Keratinocyte (primary cell): Measurements from ENCODE around the gene CTPS2. TPM values are rescaled to one million over a fixed set of nuclear protein-coding genes. Genes with fewer than 3 reads are reported as not detected.

Source experiments
- DNase-seq: peaks from one replicate; pipeline ENCODE4 v3.0.0-alpha.2; 2011; ENCODE audit warnings: low read depth, missing footprints, low spot score
- FAIRE-seq: peaks from 2 replicates; lab custom pipeline; 2011; peaks lifted over from hg19 to GRCh38; lab: Jason Lieb, UNC
- H2AFZ ChIP-seq: 2 replicates; pipeline ENCODE4 v1.6.0; 2012; ENCODE audit warnings: low read length, control low read depth, inconsistent platforms; ENCODE audit not compliant: control insufficient read depth
- H3K27ac ChIP-seq: 2 replicates; pipeline ENCODE4 v1.5.1; 2011; ENCODE audit warnings: low read length; ENCODE audit not compliant: control insufficient read depth, insufficient read depth
- H3K27me3 ChIP-seq: 3 replicates; pipeline ENCODE4 v1.6.0; 2011; ENCODE audit warnings: low read length; ENCODE audit not compliant: control insufficient read depth, insufficient read depth; ENCODE audit errors: extremely low read depth
- H3K36me3 ChIP-seq, 2 experiments: 2 replicates in 1 of 2; 3 replicates in 1 of 2; pipeline ENCODE4 v1.5.1; 2011; ENCODE audit warnings: low read length in 2 of 2, mild to moderate bottlenecking in 1 of 2; ENCODE audit not compliant: control insufficient read depth in 2 of 2, insufficient read depth in 2 of 2; ENCODE audit errors: extremely low read depth in 1 of 2
- H3K4me1 ChIP-seq: 3 replicates; pipeline ENCODE4 v1.5.1; 2011; ENCODE audit warnings: low read length; ENCODE audit not compliant: control insufficient read depth, insufficient read depth; ENCODE audit errors: extremely low read depth
- H3K4me2 ChIP-seq: 3 replicates; pipeline ENCODE4 v1.6.0; 2011; ENCODE audit warnings: low read depth, low read length; ENCODE audit not compliant: control insufficient read depth, insufficient read depth; ENCODE audit errors: extremely low read depth
- H3K4me3 ChIP-seq, 3 experiments: fragments of 200-600 bp in 1 of 3; sonication (generic) in 1 of 3; 2 replicates in 2 of 3; 3 replicates in 1 of 3; pipeline ENCODE4 v1.5.1; 2011 to 2016; ENCODE audit warnings: low read length in 3 of 3, mild to moderate bottlenecking in 3 of 3, control low read depth in 2 of 3, inconsistent platforms in 1 of 3, low read depth in 1 of 3, mixed read lengths in 1 of 3, mixed run types in 1 of 3, moderate library complexity in 1 of 3; ENCODE audit not compliant: control insufficient read depth in 2 of 3, insufficient read depth in 2 of 3; ENCODE audit errors: extremely low read depth in 1 of 3
- H3K79me2 ChIP-seq: 2 replicates; pipeline ENCODE4 v1.6.0; 2012; ENCODE audit warnings: low read length; ENCODE audit not compliant: control insufficient read depth, insufficient read depth
- H3K9ac ChIP-seq: 3 replicates; pipeline ENCODE4 v1.6.0; 2011; ENCODE audit warnings: low read length; ENCODE audit not compliant: control insufficient read depth, insufficient read depth; ENCODE audit errors: extremely low read depth
- H3K9me1 ChIP-seq: 3 replicates; pipeline ENCODE4 v1.6.0; 2011; ENCODE audit warnings: low read length; ENCODE audit not compliant: control insufficient read depth, insufficient read depth; ENCODE audit errors: extremely low read depth
- H3K9me3 ChIP-seq: 2 replicates; pipeline ENCODE4 v1.5.1; 2012; ENCODE audit warnings: low read depth, low read length; ENCODE audit not compliant: control insufficient read depth
- H4K20me1 ChIP-seq: 3 replicates; pipeline ENCODE4 v1.6.0; 2011; ENCODE audit warnings: low read length; ENCODE audit not compliant: control insufficient read depth, insufficient read depth; ENCODE audit errors: extremely low read depth
- CTCF ChIP-seq, 3 experiments: IDR thresholded peaks in 1 of 3; conservative IDR thresholded peaks in 1 of 3; optimal IDR thresholded peaks in 1 of 3; 2 replicates in 2 of 3; 3 replicates in 1 of 3; pipeline versions ENCODE3 to v1.5.1; 2011; ENCODE audit warnings: low read length in 3 of 3, mild to moderate bottlenecking in 3 of 3, moderate library complexity in 2 of 3, control low read depth in 1 of 3, inconsistent platforms in 1 of 3; ENCODE audit not compliant: insufficient read depth in 2 of 3; ENCODE audit errors: extremely low read depth in 1 of 3
- EZH2 ChIP-seq: IDR thresholded peaks from one replicate; pipeline ENCODE4 v1.6.1; 2012; ENCODE audit warnings: inconsistent platforms, mild to moderate bottlenecking, low read length, moderate library complexity
- dilution Hi-C: fragments of 300-500 bp; cut with MboI; formaldehyde crosslinking; loops from one replicate; pipeline ENCODE4 v1.7.0; 2020; ENCODE audit warnings: low sequenced_read_pairs; ENCODE audit not compliant: extremely low pct_ligation_motif_present
- polyA plus RNA-seq, 5 experiments: library from polyadenylated mRNA; depleted of rRNA in 3 of 5; stranded (reverse) in 3 of 5; stranded (forward) in 1 of 5; unstranded in 1 of 5; fragments of >200 nt; gene quantifications; 1 replicate in 1 of 5; 2 replicates in 3 of 5; 3 replicates in 1 of 5; pipeline versions ENCODE4 v1.2.1 to v1.2.3, GENCODE V29; 2011 to 2012; ENCODE audit warnings: missing spikeins in 2 of 5, low read depth in 1 of 5, low replicate concordance in 1 of 5

Gene CTPS2
- polyA plus RNA-seq, 1 donor (not counting 4 experiments of a cell fraction or from before 2014, with no cell fraction given) = 12.3 TPM

- no peaks in the 10 kb centered on the region for H3K36me3 ChIP-seq
- dilution Hi-C loops = no loop called here
- H3K9me1 ChIP-seq = no peaks in the 10 kb centered on the region
- H3K9me3 ChIP-seq = no peaks in the 10 kb centered on the region
- no peak overlapping the region for H3K4me3 ChIP-seq
- no peak for DNase-seq
- H3K4me2 ChIP-seq = no peak overlapping the region
- no peaks in the 10 kb centered on the region for H4K20me1 ChIP-seq
- FAIRE-seq = no peak
- H3K27me3 ChIP-seq = no peaks in the 10 kb centered on the region
- H3K79me2 ChIP-seq = no peaks in the 10 kb centered on the region
- no peak overlapping the region for H2AFZ ChIP-seq
- TF ChIP-seq EZH2 (no peak), CTCF (optimal IDR thresholded peaks at IDR 0.05 in 1 of 3, IDR thresholded peaks at IDR 0.05 in 1 of 3, conservative IDR thresholded peaks at IDR 0.05 in 1 of 3; ENCODE audit: extremely low read depth in 1 of 3, insufficient read depth in 2 of 3, low read length in 3 of 3) (no peak)
- H3K4me1 ChIP-seq = no peaks in the 10 kb centered on the region
- no peak overlapping the region for H3K9ac ChIP-seq
- no peak overlapping the region for H3K27ac ChIP-seq
Measured at GRCh38 chrX:16560173-16560572, 152.3 kb downstream of the CTPS2 start.

GRCh38 chrX:16559206-16559619 lies 153.3 kb downstream of the CTPS2 start:
- dilution Hi-C loops = no loop called here
- Histone ChIP-seq H4K20me1 (no peaks in the 10 kb centered on the region), H3K4me1 (no peaks in the 10 kb centered on the region), H3K9me3 (no peaks in the 10 kb centered on the region), H3K36me3 (no peaks in the 10 kb centered on the region), H3K4me3 (no peak overlapping the region), H3K27ac (no peak overlapping the region), H2AFZ (no peak overlapping the region), H3K27me3 (no peaks in the 10 kb centered on the region), H3K79me2 (no peaks in the 10 kb centered on the region), H3K9me1 (no peaks in the 10 kb centered on the region), H3K4me2 (no peak overlapping the region), H3K9ac (no peak overlapping the region)
- no peak for TF ChIP-seq CTCF (optimal IDR thresholded peaks at IDR 0.05 in 1 of 3, IDR thresholded peaks at IDR 0.05 in 1 of 3, conservative IDR thresholded peaks at IDR 0.05 in 1 of 3; ENCODE audit: extremely low read depth in 1 of 3, insufficient read depth in 2 of 3, low read length in 3 of 3)
- TF ChIP-seq EZH2 = no peak
- no peak for FAIRE-seq
- no peak for DNase-seq
